KMS-11 (cell line): ENCODE data around the gene CHP1.
"Not testable (repeated sequence)": the region's sequence is repeated elsewhere in the genome, so short reads cannot be mapped to it uniquely, and the experiment has no call there.

Experiments used
- H2AFZ ChIP-seq: fragments of 200-600 bp; sonication (generic); 2 replicates; pipeline ENCODE4 v1.6.1; 2016; ENCODE audit warnings: antibody characterized with exemption, mixed run types, low read depth
- H3K27ac ChIP-seq: fragments of 200-600 bp; sonication (generic); 2 replicates; pipeline ENCODE4 v1.6.1; 2016; ENCODE audit warnings: mild to moderate bottlenecking, mixed run types
- H3K27me3 ChIP-seq: fragments of 200-600 bp; sonication (generic); 2 replicates; pipeline ENCODE4 v1.6.1; 2017; ENCODE audit warnings: mild to moderate bottlenecking, low read depth, mixed run types, moderate library complexity; ENCODE audit not compliant: insufficient read depth
- H3K36me3 ChIP-seq: fragments of 200-600 bp; sonication (generic); 2 replicates; pipeline ENCODE4 v1.6.1; 2017; ENCODE audit warnings: mild to moderate bottlenecking, mixed run types; ENCODE audit not compliant: insufficient read depth
- H3K4me1 ChIP-seq: fragments of 200-600 bp; sonication (generic); 2 replicates; pipeline ENCODE4 v1.6.1; 2016; ENCODE audit warnings: mild to moderate bottlenecking, low read depth, mixed run types; ENCODE audit not compliant: poor library complexity, severe bottlenecking
- H3K4me2 ChIP-seq: fragments of 200-600 bp; sonication (generic); 2 replicates; pipeline ENCODE4 v1.7.0; 2016; ENCODE audit warnings: mild to moderate bottlenecking, mixed run types
- H3K4me3 ChIP-seq: fragments of 200-600 bp; sonication (generic); IDR thresholded peaks from 2 replicates; pipeline ENCODE4 v1.6.1; 2017; ENCODE audit warnings: low read depth, low read length, mixed read lengths; ENCODE audit not compliant: insufficient read depth
- H3K79me2 ChIP-seq: fragments of 200-600 bp; sonication (generic); 2 replicates; pipeline ENCODE4 v1.6.1; 2016; ENCODE audit warnings: low read depth, mixed run types; ENCODE audit not compliant: insufficient read depth
- H3K9ac ChIP-seq: fragments of 200-600 bp; sonication (generic); 2 replicates; pipeline ENCODE4 v1.6.1; 2016; ENCODE audit warnings: mild to moderate bottlenecking, mixed run types
- H4K20me1 ChIP-seq: fragments of 200-600 bp; sonication (generic); 2 replicates; pipeline ENCODE4 v1.6.1; 2016; ENCODE audit warnings: mild to moderate bottlenecking, mixed run types; ENCODE audit not compliant: insufficient read depth
- CTCF ChIP-seq: fragments of 200-600 bp; sonication (generic); conservative IDR thresholded peaks from 2 replicates; pipeline ENCODE4 v1.6.1; 2017; ENCODE audit warnings: low read depth, mild to moderate bottlenecking, antibody characterized with exemption, low read length, moderate library complexity, mixed read lengths

Gene CHP1

GRCh38 chr15:41289953-41290352, 58.9 kb downstream of the CHP1 start:
- H3K79me2 ChIP-seq = peaks cover 23% of the 10 kb centered on the region
- no peak overlapping the region for H3K4me3 ChIP-seq
- H3K4me2 ChIP-seq = no peak overlapping the region
- TF ChIP-seq CTCF = no peak
- H3K27me3 ChIP-seq = no peaks in the 10 kb centered on the region
- H2AFZ ChIP-seq = no peak overlapping the region
- no peak overlapping the region for H3K27ac ChIP-seq
- H4K20me1 ChIP-seq = no peaks in the 10 kb centered on the region
- H3K4me1 ChIP-seq = peaks cover 44% of the 10 kb centered on the region
- H3K36me3 ChIP-seq = peaks cover 17% of the 10 kb centered on the region; the same call in 1 of the 2 replicates
- no peak overlapping the region for H3K9ac ChIP-seq

DNA sequence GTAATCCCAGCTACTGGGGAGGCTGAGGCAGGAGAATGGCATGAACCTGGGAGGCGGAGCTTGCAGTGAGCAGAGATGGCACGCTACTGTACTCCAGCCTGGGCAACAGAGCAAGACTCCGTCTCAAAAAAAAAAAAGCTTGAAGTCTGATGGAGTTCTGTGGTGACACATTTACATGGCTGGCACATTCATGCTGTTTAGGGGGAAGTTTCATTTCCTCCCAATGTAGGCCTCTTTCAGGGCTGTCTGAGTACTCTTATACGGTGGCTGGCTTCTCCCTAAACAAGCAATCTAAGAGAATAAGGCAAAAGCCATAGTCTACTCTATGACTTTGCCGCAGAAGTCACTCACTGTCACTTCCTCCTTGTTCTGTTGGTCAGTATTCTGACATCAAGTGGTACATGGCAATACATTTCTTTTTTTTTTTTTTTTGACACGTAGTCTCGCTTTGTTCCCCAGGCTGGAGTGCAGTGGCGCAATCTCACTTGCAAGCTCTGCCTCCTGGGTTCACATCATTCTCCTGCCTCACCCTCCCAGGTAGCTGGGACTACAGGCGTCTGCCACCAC, 60.1 kb downstream of the CHP1 start:
- Histone ChIP-seq H3K4me2 (no peak overlapping the region), H2AFZ (no peak overlapping the region), H3K9ac (no peak overlapping the region), H3K4me3 (no peak overlapping the region), H3K79me2 (peaks cover 11% of the 10 kb centered on the region; the same call in 1 of the 2 replicates), H3K4me1 (peaks cover 38% of the 10 kb centered on the region), H3K27ac (no peak overlapping the region), H3K36me3 (peaks cover 9% of the 10 kb centered on the region; the same call in 1 of the 2 replicates), H4K20me1 (no peaks in the 10 kb centered on the region), H3K27me3 (no peaks in the 10 kb centered on the region)
- no peak for TF ChIP-seq CTCF

DNA sequence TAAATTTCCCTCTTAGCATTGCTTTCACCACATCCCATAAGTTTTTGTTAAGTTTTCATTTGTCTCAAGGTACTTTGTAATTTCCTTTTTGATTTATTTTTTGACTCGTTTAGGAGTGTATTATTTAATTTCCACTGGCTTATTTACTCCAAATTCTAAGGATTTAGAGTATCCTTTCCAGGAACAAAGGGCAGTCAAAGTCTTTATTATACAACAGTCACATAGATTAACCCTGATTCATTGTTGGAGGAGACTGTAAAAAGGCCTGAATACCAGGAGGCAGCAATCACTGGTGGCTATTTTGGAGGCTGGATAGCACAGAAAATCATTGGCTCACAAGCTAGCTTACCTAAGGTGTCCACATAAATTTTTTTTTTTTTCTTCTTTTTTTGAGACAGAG, 61.5 kb downstream of the CHP1 start:
- Histone ChIP-seq H3K4me2 (no peak overlapping the region), H3K4me3 (no peak overlapping the region), H2AFZ (no peak overlapping the region), H3K4me1 (peaks cover 38% of the 10 kb centered on the region), H3K27ac (no peak overlapping the region), H3K36me3 (no peaks in the 10 kb centered on the region; the same call in 1 of the 2 replicates), H4K20me1 (no peaks in the 10 kb centered on the region), H3K27me3 (no peaks in the 10 kb centered on the region), H3K79me2 (no peaks in the 10 kb centered on the region; the same call in 1 of the 2 replicates), H3K9ac (no peak overlapping the region)
- no peak for TF ChIP-seq CTCF

DNA sequence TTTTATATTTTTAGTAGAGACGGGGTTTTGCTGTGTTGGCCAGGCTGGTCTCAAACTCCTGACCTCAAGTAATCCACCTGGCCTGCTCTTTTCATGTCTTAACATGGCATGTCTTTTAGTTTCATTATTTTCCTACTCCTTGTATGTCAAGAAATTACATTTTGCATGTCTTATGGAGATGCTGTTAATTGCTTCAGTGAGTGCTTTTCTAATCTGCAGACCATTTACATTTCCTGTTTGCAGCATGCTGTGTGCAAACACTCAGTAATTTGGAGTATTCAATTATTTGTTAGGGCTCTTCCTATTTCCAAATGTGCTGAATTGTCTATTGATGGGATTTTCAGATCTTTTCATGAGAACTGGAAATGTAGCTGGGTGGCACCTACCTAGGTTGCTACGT, 70.1 kb downstream of the CHP1 start:
- H3K36me3 ChIP-seq, H4K20me1 ChIP-seq, H3K27me3 ChIP-seq, H3K4me3 ChIP-seq, H3K9ac ChIP-seq, H3K79me2 ChIP-seq, H2AFZ ChIP-seq: not testable (repeated sequence)
- 0 out of 2 replicates have a peak overlapping the region, but pooled peaks have one; percentile 2 for H3K27ac ChIP-seq
- peaks cover 68% of the 10 kb centered on the region for H3K4me1 ChIP-seq
- peak overlapping the region; percentile 58 for H3K4me2 ChIP-seq

GRCh38 chr15:41301587-41301986, 70.5 kb downstream of the CHP1 start:
- no peaks in the 10 kb centered on the region for H3K27me3 ChIP-seq
- no peak overlapping the region for H3K4me2 ChIP-seq
- TF ChIP-seq CTCF = no peak
- no peaks in the 10 kb centered on the region for H4K20me1 ChIP-seq
- H3K79me2 ChIP-seq = no peaks in the 10 kb centered on the region
- H3K36me3 ChIP-seq = no peaks in the 10 kb centered on the region
- no peak overlapping the region for H2AFZ ChIP-seq
- no peak overlapping the region for H3K4me3 ChIP-seq
- no peak overlapping the region for H3K9ac ChIP-seq
- H3K27ac ChIP-seq = 0 out of 2 replicates have a peak overlapping the region, but pooled peaks have one; percentile 2
- H3K4me1 ChIP-seq = peaks cover 63% of the 10 kb centered on the region
